Hematopoietic multipotent progenitor cell treated with erythropoietin and hydrocortisone succinate and interleukin-3 and kit ligand, for 8 days (in vitro differentiated cells): ENCODE results near the gene OSM.
A peak's percentile ranks its signal among the peaks of the same experiment; 100 is the strongest.
"Not testable (repeated sequence)": the region's sequence is repeated elsewhere in the genome, so short reads cannot be mapped to it uniquely, and the experiment has no call there.

ENCODE experiments used
- DNase-seq: peaks from one replicate; pipeline ENCODE4 v3.0.0-alpha.2; 2015

OSM gene

GRCh38 chr22:30240541-30241417 is 25.9 kb downstream of the OSM start:
- DNase-seq, result no peak

- no peak for DNase-seq
These were observed 26.9 kb downstream of the OSM start for GRCh38 chr22:30239488-30240405.

GRCh38 chr22:30238661-30239487 is 27.8 kb downstream of the OSM start:
- DNase-seq, result no peak

GRCh38 chr22:30238136-30238535 is 28.5 kb downstream of the OSM start:
- no peak for DNase-seq

- DNase-seq, result no peak
These were observed 29.8 kb downstream of the OSM start for GRCh38 chr22:30236875-30237274.

GRCh38 chr22:30235687-30236170 is 30.9 kb downstream of the OSM start:
- no peak for DNase-seq

GRCh38 chr22:30234786-30235470 is 31.7 kb downstream of the OSM start:
- DNase-seq, result no peak

GRCh38 chr22:30234325-30234724 is 32.3 kb downstream of the OSM start:
- not testable (repeated sequence) for DNase-seq

GRCh38 chr22:30233582-30233981 is 33.1 kb downstream of the OSM start:
- DNase-seq, result no peak

- no peak for DNase-seq
These were observed 33.9 kb downstream of the OSM start for GRCh38 chr22:30232716-30233218.

GRCh38 chr22:30230787-30231461 is 35.7 kb downstream of the OSM start:
- DNase-seq, result no peak

GRCh38 chr22:30230330-30230729 is 36.3 kb downstream of the OSM start:
- DNase-seq, result no peak

- no peak for DNase-seq
These were observed 37.9 kb downstream of the OSM start for GRCh38 chr22:30228509-30229359.

GRCh38 chr22:30227438-30228228 is 39.0 kb downstream of the OSM start:
- peak; percentile 61 for DNase-seq

GRCh38 chr22:30226192-30226832 is 40.3 kb downstream of the OSM start:
- no peak for DNase-seq

- DNase-seq, result no peak
These were observed 41.3 kb downstream of the OSM start for GRCh38 chr22:30225220-30225927.

GRCh38 chr22:30224161-30224857 is 42.3 kb downstream of the OSM start:
- no peak for DNase-seq

GRCh38 chr22:30223303-30223702 is 43.3 kb downstream of the OSM start:
- DNase-seq, result no peak
